Stimulated activated CD4-positive, alpha-beta T cell treated with anti-CD3 and anti-CD28 coated beads, Interleukin-2, amount 100 ng/mL, for 48 hours (primary cell): ENCODE measurements around the gene BIN2.

Experiments used
- DNase-seq, 2 donors: peaks; one replicate each; pipeline ENCODE4 v3.0.0-alpha.2; 2020

Gene BIN2

GRCh38 chr12:51253276-51253675, 70.7 kb downstream of the BIN2 start:
- no peak for DNase-seq

- no peak for DNase-seq
These were observed 76.3 kb downstream of the BIN2 start for GRCh38 chr12:51247523-51248206.

GRCh38 chr12:51246254-51246853, 77.6 kb downstream of the BIN2 start:
- peak in 1 of 2 donors; percentile 20 for DNase-seq

GRCh38 chr12:51245476-51246253, 78.3 kb downstream of the BIN2 start:
- no peak for DNase-seq

- DNase-seq = no peak
These were observed 79.7 kb downstream of the BIN2 start for GRCh38 chr12:51244269-51244668.

- DNase-seq = no peak
These were observed 81.1 kb downstream of the BIN2 start for GRCh38 chr12:51242876-51243275.

- no peak for DNase-seq
These were observed 81.9 kb downstream of the BIN2 start for GRCh38 chr12:51242120-51242519.

- DNase-seq = no peak
These were observed 83.0 kb downstream of the BIN2 start for GRCh38 chr12:51240971-51241370.

GRCh38 chr12:51238510-51239334, 85.3 kb downstream of the BIN2 start, which contains the start of gene DAZAP2:
Gene DAZAP2 (plus strand): TSS chr12:51238826. CDS start chr12:51238908, 82 bp downstream.
- peak; percentile 89 to 92 for DNase-seq

- DNase-seq = no peak
These were observed 85.9 kb downstream of the BIN2 start for GRCh38 chr12:51238037-51238509.

- no peak for DNase-seq
These were observed 89.4 kb downstream of the BIN2 start for GRCh38 chr12:51234530-51234929.

GRCh38 chr12:51232642-51233041, 91.3 kb downstream of the BIN2 start:
- DNase-seq = no peak
